Measurements from ENCODE around the gene KREMEN1.
"Not testable (repeated sequence)": the region's sequence is repeated elsewhere in the genome, so short reads cannot be mapped to it uniquely, and the experiment has no call there.

Gene KREMEN1

GRCh38 chr22:29079218-29079901 lies 6.5 kb downstream of the KREMEN1 start:
- DNase-seq: no peak

DNA sequence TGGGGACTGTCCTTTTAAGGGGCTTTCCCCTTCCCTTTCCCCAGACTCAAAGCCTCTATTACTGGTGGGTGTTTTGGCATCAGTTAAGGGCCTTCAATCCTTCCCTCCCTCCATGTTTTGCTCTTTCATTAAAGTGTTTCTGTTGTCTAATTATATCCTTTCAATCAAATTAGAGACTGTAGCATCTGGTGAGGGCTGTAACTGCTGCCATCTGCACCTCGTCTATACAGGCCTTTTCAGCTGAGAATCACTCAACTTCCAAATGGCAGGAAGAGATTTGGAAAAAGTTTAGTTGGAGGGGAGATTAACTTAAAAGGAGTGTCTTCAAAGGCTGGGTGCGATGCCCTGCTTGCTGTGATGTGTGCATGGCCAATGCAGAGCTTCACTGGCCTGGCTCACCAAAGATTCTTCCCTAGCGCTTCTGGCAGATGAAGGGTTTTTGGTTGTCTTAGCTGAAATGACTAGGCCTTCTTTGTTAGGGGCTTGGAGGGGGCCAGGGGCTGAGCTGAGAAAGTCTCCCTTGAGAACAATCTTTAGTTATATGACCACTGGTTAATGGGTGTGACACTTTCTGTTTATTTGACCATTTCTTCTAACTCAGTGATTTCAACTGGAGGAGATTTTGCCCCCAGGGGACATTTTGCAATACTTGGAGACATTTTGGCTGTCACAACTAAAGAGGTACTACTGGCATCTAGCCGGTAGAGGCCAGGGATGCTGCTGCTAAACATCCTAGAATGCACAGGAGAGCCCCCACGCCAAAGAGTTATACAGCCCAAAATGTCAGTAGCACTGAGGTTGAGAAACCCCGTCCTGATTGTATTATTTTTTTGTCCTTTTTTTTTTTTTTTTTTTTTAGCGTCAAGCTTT lies 7.5 kb downstream of the KREMEN1 start:
- DNase-seq: no peak

DNA sequence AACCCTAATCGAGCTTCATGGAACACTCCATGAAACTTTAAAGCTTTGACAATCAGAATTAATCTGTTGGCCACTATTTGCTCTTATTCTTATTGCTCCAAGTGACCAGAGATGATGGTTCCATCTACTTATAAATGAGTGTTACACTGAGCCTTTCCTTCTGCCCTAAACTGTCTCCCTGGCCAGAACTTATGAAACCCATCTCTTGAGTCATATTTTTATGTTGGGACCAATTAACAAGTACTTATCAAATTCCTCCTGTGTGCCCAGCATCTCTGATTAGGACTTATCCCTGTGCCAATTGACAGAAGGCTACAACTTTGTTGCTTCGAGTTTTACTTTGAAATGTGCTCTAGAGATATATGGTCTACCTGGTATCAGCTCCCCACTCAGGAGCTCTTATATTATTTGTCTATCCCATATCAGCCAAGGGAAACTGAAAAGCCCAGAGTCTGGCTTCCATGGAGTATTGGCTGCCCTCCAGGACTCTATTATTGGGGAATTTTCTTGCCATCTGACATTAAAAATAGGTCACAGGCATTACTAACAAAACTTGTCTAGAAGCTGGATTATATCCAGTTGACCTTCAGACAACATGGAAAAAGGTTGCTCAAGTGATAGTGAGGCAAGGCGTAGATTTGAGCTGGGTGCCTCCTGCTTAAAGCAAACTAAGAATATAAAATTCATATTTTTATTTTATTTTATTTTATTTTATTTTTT lies 8.8 kb downstream of the KREMEN1 start:
- no peak for DNase-seq

DNA sequence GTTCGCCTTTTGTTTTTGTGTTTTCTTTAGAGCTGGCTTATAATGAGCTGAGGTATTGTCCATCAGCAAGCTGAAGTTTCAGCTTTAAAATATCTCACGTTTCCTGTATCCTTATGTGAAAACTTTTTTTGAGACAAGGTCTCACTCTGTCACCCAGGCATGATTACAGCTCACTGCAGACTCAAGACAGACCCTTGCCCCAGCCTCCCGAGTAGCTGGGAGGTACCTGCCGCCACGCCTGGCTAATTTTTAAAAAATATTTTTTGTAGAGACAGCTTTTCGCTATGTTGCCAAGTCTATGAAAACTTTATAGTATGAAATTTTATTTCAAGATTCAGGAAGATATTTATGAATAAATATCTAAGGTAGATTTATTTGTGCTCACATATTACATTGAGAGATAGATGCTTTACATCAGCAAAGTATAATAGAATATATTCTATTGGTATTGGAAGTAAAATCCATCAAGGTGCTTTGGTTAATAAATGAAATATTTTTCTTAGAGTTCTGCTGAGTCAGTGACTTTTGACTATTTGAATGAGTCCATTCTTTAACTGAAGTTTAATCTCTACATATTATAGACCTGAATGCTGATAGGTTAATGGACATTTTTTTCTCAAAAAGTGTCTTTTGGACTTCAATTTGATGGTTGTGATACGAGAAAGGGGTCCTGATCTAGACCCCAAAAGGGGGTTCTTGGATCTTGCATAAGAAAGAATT lies 10.2 kb downstream of the KREMEN1 start:
- DNase-seq: no peak

DNA sequence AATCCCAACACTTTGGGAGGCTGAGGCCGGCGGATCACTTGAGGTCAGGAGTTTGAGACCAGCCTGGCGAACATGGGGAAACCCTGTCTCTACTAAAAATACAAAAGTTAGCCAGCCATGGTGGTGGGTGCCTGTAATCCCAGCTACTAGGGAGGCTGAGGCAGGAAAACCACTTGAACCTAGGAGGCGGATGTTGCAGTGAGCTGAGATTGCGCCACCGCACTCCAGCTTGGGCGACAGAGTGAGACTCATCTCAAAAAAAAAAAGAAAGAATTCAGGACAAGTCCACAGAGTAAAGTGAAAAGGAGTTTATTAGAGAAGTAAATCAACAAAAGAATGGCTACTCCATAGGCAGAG lies 10.7 kb downstream of the KREMEN1 start:
- not testable (repeated sequence) for DNase-seq

DNA sequence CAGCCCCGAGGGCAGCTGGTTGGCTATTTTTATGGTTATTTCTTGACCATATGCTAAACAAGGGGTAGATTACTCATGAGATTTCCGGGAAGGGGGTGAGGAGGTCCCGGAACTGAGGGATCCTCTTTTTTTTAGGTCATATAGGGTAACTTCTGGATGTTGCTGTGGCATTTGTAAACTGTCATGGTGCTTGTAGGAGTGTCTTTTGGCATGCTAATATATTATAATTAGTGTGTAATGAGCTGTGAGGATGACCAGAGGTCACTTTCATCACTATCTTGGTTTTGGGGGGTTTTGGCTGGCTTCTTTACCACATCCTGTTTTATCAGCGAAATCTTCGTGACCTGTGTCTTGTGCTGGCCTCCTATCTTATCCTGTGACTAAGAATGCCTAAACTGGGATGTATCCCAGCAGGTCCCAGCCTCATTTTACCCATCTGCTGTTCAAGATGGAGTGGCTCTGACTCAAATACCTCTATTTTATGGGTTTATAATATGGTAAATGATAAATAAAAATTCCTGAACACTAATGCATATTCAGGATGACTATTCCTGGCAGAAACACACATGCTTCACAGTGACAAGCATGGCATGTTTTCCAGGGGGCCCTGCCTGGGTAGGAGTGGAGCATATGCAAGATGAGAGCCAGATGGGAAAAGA lies 11.2 kb downstream of the KREMEN1 start:
- DNase-seq: no peak

- no peak for DNase-seq
Observed at GRCh38 chr22:29087012-29087411, 14.2 kb downstream of the KREMEN1 start.

DNA sequence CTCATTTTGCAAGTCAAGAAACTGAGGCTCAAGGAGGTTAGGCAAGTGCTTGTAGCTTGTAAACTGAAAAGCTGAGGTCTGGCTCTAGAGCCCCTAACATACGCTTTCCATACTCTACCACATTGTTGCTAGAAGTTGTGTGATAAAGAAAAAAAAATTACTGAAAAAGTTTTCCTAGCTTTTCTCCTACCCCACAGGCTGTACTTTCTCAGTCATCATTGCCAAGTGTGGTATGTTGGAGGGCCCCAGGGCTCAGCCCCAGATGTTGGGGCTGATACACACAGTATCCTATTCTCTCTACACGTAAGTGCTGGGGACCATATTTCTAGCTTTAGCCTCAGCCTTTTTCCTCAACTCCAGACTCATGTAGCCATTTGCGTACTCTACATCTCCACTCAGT lies 16.0 kb downstream of the KREMEN1 start:
- no peak for DNase-seq

- no peak for DNase-seq
Observed at GRCh38 chr22:29089507-29089906, 16.7 kb downstream of the KREMEN1 start.

DNA sequence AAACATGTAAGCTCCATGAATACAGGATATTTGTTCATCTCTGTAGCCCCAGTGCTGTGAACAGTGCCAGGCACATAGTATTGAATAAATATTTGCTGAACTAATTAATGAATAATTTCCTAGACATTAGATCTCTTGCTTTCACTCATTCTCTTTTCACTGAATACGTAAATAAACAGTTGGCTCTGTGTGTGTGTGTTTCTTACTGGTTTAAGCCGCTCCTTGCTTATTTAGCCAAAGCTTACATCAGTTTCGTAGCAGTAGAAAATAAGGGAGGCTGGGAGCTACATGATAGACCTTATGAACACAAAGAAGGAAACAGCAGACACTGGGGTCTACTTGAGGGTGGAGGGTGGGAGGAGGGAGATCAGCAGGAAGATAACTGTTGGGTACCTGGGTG lies 17.2 kb downstream of the KREMEN1 start:
- no peak for DNase-seq

DNA sequence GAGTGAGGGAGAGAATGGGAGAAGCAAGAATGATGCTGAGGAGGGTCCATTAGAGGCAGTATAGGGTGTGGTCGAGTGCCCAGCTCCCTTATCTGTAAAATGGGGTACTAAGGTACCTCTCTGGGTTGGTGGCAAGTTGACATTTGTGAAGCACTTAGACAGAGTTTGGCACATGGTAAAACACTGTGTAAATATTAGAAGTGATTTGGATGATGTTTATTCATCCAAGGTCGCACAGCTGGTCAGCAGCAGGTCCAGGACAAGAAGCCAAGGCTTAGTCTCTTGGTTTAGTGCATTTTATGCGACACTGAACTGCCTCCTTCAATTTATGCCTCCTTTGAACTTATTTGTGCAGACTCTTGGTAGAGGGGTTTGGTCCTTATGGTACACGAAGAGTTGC lies 19.4 kb downstream of the KREMEN1 start:
- DNase-seq: no peak

DNA sequence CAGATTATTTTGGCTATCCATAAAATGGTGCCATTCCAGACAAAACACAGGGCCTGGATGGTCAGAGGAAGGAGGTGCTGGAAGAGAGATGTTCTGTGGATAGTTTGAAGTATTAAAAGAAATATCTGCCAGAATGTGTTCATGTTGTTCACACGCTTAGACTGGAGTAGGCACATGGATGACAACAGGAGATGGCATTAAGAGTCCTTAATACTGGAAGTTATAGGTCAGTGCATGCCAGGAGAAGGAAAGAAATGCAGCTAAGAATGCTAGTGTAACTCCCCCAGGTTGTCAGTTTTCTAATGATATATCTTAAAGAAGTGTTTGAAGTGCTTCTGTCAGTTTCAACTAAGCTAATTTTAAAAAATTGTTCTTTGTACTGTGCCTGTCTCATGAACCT lies 20.2 kb downstream of the KREMEN1 start:
- no peak for DNase-seq

DNA sequence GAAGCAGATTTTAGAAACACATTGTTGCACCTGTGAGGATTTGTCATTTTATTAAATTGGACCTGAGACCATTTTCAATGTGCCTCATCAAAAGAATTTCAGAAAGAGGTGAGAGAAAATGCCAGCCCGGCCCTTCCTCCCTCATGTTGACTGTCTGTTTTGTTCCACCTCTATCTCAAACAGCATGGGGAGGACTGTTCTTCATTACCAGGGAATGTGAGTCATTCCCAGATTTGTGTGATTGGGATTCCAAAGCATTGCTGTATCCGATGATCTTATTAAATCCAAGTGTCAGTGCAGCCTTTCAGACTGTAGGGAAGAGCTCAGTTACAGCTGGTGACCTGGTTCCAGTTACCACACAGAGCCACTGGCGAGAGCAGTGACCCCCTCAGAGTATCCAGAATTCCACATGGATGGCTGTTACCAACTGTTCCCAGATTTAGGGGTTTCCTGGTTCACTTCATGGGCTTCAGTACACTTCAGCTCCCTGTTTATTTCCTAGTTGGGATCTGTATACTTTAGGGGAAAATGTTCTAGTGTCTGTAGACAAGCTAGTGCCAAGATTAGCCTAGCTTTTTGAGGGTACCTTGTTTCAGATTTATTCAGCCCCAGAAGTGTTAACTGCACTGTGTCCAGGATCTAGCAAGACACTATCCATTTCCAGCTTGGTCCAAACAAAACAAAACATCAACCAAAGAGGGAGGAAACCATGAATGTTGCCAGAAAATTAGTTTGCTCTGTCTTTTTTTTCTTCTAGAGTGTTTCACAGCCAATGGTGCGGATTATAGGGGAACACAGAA lies 20.9 kb downstream of the KREMEN1 start:
- no peak for DNase-seq

GRCh38 chr22:29095459-29095858 lies 22.6 kb downstream of the KREMEN1 start:
- DNase-seq: no peak

DNA sequence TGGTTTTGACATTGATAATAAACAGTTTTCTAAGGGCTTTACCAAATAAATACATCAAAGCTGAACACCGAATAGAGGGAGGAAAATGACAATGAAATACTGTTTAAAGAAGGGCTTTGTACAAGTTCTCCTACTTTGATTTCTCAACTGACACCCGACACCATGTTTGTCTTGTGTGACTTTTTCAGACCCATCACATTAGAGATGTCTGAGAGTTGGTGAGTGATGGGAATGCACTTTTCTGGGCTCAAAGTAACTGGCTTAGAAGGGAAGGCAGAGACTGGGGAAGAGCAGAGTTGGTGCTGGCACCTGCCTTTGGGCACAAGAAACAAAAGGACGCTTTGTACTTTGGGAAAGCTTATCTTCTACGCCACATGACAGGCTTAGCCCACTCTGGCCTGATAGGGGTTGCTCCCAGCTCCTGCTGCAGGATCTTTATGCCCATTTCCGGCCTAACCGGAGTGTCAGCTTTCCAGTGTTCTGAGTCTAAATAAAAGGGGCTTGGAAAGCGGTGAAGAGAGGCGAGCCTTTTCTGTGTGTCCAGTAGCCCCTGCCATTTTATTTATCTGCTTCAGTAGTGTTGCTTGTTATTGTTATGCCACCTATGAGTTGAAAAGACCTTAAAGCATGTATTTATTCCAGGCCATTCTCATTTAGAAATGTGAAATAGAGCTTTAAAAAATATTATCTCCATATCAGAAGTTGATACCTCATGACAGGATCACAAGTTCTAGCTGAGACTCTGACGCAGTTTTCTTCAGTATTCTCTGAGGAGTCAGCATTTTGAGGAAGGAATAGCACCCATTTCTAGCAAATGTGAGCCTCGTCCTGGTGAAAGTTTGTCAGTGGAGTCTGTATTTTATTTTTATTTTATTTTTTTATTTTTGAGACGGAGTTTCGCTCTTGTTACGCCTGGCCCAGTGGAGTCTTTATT lies 24.2 kb downstream of the KREMEN1 start:
- no peak for DNase-seq

DNA sequence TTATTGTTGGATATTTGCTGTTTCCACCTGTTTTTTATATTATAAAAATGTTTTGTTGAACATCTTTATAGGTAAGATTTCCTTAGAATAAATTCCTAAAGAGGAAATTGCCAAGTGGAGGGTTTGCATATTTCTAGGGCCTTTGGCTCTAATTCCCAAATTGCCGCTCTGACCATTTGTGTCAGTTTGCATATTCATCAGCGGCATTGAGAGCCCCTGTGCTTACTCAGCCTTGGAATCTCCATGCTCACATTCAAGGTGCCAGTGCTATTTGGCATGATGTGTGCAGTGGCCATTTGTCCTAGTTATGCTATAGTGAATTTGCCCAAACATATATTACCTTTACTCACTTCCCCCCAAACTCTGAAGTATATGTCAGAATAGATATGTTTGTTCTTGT lies 25.5 kb downstream of the KREMEN1 start:
- DNase-seq: no peak

- DNase-seq: no peak
Observed at GRCh38 chr22:29102300-29102699, 29.5 kb downstream of the KREMEN1 start.

- DNase-seq: no peak
Observed at GRCh38 chr22:29103121-29103520, 30.3 kb downstream of the KREMEN1 start.

DNA sequence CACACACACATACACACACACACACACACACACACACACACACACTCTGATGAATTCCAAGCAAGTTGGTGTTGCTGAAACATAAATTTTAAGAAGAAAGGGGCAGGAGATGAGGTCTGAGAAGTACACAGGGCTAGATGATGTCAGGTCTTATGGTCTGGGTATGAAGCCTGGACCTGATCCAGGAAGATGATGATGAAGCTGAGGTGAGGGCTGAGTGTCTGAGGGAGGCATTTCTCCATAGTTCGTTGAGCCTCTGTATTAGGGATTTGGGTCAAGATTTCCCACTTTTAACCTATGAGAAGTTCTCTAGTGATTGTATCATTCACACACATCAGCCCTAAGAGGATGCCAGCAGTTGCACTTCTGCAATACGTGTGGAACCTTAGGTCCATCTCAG lies 32.6 kb downstream of the KREMEN1 start:
- DNase-seq: no peak

DNA sequence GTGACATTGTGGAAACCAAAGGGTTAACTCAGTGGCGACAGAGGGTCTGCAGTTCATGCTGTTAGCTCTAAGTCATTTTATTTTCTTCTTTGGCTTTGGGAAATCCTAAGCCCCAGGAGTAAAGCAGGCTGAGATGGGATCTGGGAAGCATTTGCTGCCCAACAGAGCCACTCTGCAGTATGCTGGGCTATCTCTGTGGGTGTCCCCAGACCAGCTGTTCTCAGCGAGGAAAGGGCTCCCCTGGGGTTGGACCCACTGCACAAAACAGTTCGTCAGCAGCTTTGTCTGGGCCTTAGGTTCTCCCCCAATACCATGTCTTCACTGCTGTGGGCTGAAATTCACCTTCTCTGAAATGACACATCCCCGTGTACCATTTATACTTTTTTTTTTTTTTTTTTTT lies 34.0 kb downstream of the KREMEN1 start:
- DNase-seq: no peak

- DNase-seq: no peak
Observed at GRCh38 chr22:29108137-29108536, 35.3 kb downstream of the KREMEN1 start.
